Measurements from ENCODE around the gene MAP4.

GRCh38 chr3:47912006-47912504 lies 104.2 kb downstream of the MAP4 start:
- TF ChIP-seq, protein P1, sequence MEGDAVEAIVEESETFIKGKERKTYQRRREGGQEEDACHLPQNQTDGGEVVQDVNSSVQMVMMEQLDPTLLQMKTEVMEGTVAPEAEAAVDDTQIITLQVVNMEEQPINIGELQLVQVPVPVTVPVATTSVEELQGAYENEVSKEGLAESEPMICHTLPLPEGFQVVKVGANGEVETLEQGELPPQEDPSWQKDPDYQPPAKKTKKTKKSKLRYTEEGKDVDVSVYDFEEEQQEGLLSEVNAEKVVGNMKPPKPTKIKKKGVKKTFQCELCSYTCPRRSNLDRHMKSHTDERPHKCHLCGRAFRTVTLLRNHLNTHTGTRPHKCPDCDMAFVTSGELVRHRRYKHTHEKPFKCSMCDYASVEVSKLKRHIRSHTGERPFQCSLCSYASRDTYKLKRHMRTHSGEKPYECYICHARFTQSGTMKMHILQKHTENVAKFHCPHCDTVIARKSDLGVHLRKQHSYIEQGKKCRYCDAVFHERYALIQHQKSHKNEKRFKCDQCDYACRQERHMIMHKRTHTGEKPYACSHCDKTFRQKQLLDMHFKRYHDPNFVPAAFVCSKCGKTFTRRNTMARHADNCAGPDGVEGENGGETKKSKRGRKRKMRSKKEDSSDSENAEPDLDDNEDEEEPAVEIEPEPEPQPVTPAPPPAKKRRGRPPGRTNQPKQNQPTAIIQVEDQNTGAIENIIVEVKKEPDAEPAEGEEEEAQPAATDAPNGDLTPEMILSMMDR (conservative IDR thresholded peaks at IDR 0.05; ENCODE audit: low read depth, low read length), result no peak
- no peak for TF ChIP-seq EZH2 (IDR thresholded peaks at IDR 0.05; ENCODE audit: low read length, unreplicated experiment)

Data from PC-3 (cell line).